GM12873 (cell line): ENCODE data around the gene ZDHHC22.

ENCODE experiments used
- TF ChIP-seq, protein P1 (sequence below): IDR thresholded peaks from 2 replicates; pipeline ENCODE4 v1.5.1; 2012; ENCODE audit warnings: low read depth, mild to moderate bottlenecking, moderate library complexity, low read length, control low read depth; ENCODE audit not compliant: insufficient read depth; ENCODE audit errors: missing control alignments

Gene ZDHHC22

GRCh38 chr14:77116172-77116817 is 25.3 kb downstream of the ZDHHC22 start:
- TF ChIP-seq, protein P1, sequence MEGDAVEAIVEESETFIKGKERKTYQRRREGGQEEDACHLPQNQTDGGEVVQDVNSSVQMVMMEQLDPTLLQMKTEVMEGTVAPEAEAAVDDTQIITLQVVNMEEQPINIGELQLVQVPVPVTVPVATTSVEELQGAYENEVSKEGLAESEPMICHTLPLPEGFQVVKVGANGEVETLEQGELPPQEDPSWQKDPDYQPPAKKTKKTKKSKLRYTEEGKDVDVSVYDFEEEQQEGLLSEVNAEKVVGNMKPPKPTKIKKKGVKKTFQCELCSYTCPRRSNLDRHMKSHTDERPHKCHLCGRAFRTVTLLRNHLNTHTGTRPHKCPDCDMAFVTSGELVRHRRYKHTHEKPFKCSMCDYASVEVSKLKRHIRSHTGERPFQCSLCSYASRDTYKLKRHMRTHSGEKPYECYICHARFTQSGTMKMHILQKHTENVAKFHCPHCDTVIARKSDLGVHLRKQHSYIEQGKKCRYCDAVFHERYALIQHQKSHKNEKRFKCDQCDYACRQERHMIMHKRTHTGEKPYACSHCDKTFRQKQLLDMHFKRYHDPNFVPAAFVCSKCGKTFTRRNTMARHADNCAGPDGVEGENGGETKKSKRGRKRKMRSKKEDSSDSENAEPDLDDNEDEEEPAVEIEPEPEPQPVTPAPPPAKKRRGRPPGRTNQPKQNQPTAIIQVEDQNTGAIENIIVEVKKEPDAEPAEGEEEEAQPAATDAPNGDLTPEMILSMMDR: no peak

DNA sequence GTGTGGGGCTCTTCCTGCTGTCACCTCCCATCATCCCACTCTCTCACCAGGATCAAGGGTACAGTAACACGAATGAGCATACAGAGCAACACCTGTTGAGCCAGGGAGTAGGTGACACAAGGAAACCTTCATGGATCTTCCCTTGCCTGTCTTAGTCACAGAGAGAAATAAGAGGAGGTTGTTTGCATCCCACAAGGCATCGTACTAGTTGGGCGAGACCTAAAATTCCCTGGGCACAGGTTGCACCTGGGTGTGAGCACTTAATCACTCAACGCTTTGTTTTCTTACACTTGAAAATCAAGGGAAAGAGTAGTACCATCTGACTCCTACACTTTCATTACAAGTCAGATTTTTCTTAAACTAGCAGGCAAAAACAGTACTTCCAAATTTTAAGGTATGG is 27.0 kb downstream of the ZDHHC22 start:
- TF ChIP-seq, protein P1: no peak

DNA sequence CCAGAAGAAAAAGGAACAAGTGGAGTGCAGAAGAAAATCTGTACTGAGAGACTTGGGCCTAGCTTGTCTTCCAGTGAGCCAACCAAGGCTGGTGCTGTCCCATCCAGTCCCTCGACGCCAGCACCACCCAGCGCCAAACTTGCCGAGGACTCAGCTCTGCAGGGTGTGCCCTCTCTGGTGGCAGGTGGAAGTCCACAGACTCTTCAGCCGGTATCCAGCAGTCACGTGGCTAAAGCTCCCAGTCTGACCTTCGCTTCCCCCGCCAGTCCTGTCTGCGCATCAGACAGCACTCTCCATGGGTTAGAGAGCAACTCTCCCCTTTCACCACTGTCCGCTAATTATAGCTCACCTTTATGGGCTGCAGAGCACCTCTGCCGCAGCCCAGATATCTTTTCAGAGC is 27.9 kb downstream of the ZDHHC22 start:
- TF ChIP-seq, protein P1: no peak

DNA sequence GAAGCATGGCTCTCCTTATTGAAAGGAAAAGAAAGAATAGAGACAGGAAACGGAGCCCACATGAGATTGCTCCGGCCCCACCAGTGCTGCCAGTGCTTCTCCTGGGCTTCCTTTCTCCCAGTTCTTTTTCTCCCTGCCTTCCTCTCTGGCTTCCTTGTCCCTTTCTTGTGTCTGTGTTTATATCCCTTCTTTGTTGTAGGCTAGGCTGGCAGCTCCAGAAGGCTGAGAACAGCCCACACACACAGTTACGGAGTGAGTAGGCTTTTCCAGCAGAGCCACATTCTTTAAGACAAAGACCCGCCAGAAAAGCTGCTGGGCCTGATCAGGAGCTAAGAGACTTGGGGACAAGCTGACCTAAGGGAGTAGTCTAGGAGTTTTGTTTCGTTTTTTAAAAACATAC is 30.6 kb downstream of the ZDHHC22 start:
- TF ChIP-seq, protein P1: no peak

DNA sequence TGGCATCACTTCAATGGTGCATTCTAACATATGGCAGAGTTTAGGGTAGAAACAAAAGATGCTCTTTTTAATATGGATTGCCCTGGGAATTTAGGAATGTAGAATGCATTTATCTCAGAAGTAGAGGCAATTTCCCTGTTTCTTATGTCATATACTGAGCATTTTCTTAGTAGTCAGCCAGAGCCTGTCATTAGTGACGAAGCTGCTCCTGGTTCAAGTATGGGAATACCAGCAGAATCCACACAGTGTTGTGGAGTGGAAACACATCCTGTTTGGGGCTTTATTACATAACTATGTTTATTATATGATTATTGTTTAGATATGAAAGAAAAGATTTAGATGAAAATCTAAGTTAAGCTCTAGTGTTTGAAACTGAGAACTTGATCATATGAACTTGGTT is 31.3 kb downstream of the ZDHHC22 start:
- TF ChIP-seq, protein P1: no peak

- TF ChIP-seq, protein P1: no peak
Measured at GRCh38 chr14:77109656-77110055, 31.9 kb downstream of the ZDHHC22 start.

DNA sequence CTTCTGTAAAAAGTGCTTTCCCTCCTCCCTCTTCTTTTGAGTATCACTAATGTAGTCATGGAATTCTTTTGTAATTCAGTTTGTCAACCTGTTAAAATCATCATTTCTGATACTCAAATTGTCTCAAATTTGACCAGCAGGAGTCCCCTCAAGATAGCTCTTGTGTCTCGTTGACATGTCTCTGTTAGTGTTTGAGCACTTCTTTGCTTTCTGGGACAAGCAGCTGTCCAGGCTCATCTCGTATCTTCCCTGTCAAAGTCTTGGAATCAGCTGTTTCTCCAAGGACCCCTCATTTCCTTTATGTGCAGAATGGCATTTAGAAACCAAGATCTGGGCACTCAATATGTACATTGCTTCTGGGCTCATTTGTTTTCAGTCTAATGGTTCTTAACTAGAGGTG is 32.8 kb downstream of the ZDHHC22 start:
- TF ChIP-seq, protein P1: peak; percentile 9
